GM12892 (cell line): ENCODE data around the gene TSPEAR.

Experiments used
- POLR2A ChIP-seq: IDR thresholded peaks from 2 replicates; pipeline ENCODE4 v1.6.1; 2011; ENCODE audit warnings: low read depth, low read length, control low read depth
- TAF1 ChIP-seq: IDR thresholded peaks from 2 replicates; pipeline ENCODE4 v1.6.1; 2011; ENCODE audit warnings: low read depth, mild to moderate bottlenecking, control low read depth, low read length, borderline replicate concordance

- TF ChIP-seq POLR2A (no peak), TAF1 (no peak)
Measured at GRCh38 chr21:44532712-44533111, 178.7 kb downstream of the TSPEAR start.
